ENCODE results near the gene HCLS1.
"Not testable (repeated sequence)": the region's sequence is repeated elsewhere in the genome, so short reads cannot be mapped to it uniquely, and the experiment has no call there.

HCLS1 gene

DNA sequence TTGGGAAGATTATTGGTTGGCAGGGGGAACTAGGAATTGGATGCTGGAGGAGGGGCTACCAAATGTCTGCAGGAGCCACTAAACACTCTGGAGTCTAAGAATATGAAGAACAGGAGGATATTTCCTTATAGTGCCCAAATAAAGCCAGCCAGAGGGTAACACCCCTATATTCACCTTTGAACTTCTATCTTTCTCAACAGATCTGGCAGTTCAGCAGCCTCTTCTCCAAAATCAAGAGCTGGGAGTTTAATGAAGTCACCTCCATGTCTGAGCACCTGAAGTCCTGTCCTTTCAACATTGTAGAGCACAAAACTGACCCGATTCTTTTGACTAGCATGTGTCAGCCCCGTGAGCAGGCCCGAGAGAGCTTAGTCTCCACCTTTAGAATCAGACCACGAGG, 34.2 kb downstream of the HCLS1 start:
- DNase-seq (ENCODE audit: insufficient read length, low spot score) = no peak
- no peak for FAIRE-seq
- TF ChIP-seq, protein P1, sequence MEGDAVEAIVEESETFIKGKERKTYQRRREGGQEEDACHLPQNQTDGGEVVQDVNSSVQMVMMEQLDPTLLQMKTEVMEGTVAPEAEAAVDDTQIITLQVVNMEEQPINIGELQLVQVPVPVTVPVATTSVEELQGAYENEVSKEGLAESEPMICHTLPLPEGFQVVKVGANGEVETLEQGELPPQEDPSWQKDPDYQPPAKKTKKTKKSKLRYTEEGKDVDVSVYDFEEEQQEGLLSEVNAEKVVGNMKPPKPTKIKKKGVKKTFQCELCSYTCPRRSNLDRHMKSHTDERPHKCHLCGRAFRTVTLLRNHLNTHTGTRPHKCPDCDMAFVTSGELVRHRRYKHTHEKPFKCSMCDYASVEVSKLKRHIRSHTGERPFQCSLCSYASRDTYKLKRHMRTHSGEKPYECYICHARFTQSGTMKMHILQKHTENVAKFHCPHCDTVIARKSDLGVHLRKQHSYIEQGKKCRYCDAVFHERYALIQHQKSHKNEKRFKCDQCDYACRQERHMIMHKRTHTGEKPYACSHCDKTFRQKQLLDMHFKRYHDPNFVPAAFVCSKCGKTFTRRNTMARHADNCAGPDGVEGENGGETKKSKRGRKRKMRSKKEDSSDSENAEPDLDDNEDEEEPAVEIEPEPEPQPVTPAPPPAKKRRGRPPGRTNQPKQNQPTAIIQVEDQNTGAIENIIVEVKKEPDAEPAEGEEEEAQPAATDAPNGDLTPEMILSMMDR (IDR thresholded peaks at IDR 0.05; ENCODE audit: insufficient read depth, missing control alignments) = no peak

DNA sequence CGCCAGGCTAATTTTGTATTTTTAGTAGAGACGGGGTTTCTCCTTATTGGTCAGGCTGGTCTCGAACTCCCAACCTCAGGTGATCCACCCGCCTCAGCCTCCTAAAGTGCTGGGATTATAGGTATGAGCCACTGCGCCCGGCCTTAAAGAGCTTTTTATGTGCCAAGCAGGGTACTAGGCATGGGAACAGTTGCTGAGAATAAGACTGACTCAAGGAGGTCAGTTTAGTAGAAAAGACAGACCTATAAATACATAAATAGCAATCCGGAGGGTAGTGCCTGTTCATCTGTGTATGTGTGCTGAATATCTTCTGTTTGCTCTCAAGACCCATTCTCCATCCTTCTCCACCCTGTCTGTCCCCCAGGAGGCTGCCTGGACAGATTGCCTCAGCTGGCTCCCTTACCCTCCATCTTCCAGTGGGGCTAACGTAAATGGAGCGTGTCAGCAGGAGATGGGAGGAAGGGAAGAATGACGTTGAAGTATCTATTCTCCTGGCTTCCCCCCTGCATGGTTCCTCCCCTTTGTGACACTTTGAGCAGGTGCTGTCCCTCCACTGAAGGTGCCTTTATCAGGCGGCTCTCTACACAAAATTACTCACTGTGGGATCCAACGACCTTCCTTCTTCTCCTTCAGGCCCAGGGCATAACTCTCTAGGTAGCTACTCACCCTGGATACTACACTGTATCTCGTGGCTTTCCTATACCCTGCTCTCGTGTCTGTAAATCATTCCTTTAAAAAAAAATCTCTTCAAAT, 36.4 kb downstream of the HCLS1 start:
- no peak for FAIRE-seq
- no peak for DNase-seq (ENCODE audit: insufficient read length, low spot score)
- TF ChIP-seq, protein P1 (IDR thresholded peaks at IDR 0.05; ENCODE audit: insufficient read depth, missing control alignments) = no peak

DNA sequence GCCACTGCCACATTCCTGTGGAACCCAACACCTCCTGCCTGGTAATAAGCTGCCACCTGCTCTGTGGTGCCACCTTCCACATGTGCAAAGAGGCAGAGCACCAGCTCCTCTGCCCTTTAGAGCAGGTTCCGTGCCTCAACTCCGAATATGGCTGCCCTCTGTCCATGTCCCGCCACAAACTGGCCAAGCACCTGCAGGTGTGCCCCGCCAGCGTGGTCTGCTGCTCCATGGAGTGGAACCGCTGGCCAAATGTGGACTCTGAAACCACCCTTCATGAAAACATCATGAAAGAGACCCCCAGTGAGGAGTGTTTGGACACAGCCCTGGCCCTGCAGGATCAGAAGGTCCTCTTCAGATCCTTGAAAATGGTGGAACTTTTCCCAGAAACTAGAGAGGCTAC, 39.2 kb downstream of the HCLS1 start:
- TF ChIP-seq, protein P1 (IDR thresholded peaks at IDR 0.05; ENCODE audit: insufficient read depth, missing control alignments) = no peak
- DNase-seq (ENCODE audit: insufficient read length, low spot score) (no peak), FAIRE-seq (no peak)

DNA sequence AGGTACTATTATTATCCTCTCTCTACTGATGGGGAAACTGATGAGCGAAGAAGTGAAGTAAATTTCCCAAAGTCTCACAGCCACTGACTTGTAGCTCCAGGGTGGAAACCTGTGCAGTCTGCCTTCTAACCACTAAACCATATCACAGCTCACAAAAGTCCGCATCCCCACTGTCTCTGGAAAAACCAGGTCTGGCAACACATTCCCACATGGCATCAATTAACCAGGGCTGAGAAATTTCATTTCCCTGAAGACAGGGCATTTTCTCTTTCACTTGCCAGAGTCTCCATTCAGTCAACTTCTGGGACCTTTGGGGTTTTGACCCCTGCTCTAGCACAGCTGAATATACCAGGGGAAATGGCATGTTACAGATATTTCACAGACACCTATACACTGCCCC, 41.0 kb downstream of the HCLS1 start:
- TF ChIP-seq, protein P1 (IDR thresholded peaks at IDR 0.05; ENCODE audit: insufficient read depth, missing control alignments) = no peak
- DNase-seq (ENCODE audit: insufficient read length, low spot score) = no peak
- FAIRE-seq = no peak

DNA sequence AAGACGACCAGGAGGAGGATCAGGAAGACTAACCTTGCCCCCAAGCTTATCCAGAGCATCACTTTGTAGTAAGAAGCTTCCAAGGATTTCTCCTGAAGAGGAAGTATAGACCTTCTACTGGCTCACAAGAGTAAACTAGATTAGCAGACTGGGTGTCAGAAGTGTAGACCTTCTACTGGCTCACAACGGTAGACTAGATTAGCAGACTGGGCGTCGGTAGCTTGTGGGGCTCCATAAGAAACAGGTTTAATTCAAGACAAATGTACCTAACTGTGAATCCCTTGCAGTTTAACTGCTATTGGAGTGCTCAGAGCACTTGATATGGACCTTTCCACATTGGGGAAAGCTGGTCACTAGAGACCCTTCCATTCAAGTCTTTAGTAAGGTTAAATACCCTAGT, 54.6 kb downstream of the HCLS1 start:
- TF ChIP-seq, protein P1 (IDR thresholded peaks at IDR 0.05; ENCODE audit: insufficient read depth, missing control alignments) = no peak
- DNase-seq (ENCODE audit: insufficient read length, low spot score) (no peak), FAIRE-seq (no peak)

DNA sequence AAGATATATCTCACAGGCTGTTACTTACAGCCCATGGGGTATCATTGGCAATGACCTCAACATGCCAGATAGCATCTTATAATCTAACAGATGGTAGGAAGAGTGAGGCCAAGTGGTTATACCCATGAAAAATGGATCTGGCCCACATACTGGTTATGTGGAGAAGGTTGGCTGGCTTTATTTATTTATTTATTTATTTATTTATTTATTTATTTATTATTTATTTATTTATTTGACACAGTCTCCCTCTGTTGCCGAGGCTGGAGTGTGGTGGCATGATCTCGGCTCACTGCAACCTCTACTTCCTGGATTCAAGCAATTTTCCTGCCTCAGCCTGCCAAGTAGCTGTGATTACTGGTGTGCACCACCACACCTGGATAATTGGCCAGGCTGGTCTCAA, 55.9 kb downstream of the HCLS1 start:
- DNase-seq (ENCODE audit: insufficient read length, low spot score) = no peak
- FAIRE-seq = no peak
- TF ChIP-seq, protein P1 (IDR thresholded peaks at IDR 0.05; ENCODE audit: insufficient read depth, missing control alignments) = no peak

DNA sequence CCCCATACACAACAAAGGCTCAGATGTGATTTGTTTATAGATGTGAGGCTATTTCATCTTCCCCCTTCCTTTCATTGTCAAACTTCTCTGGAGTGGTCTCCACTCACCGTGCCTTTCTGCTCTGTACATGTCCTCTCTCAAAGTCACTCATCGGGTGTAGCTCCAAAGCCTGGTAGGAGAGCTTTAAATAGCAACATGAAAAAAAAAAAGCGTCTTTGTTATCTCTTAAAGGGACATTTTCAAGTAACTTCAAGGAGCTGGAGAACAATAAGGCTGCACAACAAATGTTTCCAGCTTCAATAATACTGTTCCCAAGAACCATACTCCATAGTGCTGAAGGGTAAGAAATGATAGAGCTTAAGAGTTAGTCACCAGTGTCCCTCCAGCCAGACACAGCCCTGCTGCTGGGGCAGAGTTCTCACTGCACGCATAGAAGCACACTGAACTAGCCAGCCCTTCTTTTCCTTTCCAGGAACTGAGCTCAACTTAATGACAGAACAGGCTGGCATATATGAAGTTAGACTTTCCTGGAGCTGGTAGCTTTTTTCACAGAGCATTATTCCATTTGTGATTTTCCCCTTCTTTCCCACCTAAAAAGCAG, 59.4 kb downstream of the HCLS1 start:
- FAIRE-seq = no peak

DNA sequence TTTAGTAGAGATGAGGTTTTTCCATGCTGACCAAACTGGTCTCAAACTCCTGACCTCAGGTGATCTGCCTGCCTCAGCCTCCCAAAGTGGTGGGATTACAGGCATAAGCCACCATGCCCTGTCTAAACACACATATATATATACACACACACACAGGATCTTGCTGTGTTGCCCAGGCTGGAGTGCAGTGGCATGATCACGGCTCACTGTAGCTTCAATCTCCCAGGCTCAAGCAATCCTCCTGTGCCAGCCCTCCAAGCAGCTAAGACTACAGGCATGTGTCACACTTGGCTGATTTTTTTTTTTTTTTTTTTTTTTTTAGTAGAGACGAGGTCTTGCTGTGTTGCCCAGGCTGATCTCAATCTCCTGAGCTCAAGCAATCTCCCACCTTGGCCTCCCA, 60.8 kb downstream of the HCLS1 start:
- FAIRE-seq = not testable (repeated sequence)

More for the DNA sequence above, 59.4 kb downstream of the HCLS1 start:
- TF ChIP-seq, protein P1 (IDR thresholded peaks at IDR 0.05; ENCODE audit: insufficient read depth, missing control alignments) = no peak
- DNase-seq (ENCODE audit: insufficient read length, low spot score) = no peak

More for the DNA sequence above, 60.8 kb downstream of the HCLS1 start:
- DNase-seq (ENCODE audit: insufficient read length, low spot score) = not testable (repeated sequence)

All from D721Med (cell line).